HG03442 (cell line): Measurements from ENCODE around the gene HMCN2.

Source experiments
- ATAC-seq: cut with Tn5 transposase; IDR thresholded peaks from one replicate; pipeline ENCODE4 v1.9.1; 2021; ENCODE audit warnings: mild to moderate bottlenecking, moderate library complexity; ENCODE audit not compliant: unreplicated experiment

Gene HMCN2, protein sequence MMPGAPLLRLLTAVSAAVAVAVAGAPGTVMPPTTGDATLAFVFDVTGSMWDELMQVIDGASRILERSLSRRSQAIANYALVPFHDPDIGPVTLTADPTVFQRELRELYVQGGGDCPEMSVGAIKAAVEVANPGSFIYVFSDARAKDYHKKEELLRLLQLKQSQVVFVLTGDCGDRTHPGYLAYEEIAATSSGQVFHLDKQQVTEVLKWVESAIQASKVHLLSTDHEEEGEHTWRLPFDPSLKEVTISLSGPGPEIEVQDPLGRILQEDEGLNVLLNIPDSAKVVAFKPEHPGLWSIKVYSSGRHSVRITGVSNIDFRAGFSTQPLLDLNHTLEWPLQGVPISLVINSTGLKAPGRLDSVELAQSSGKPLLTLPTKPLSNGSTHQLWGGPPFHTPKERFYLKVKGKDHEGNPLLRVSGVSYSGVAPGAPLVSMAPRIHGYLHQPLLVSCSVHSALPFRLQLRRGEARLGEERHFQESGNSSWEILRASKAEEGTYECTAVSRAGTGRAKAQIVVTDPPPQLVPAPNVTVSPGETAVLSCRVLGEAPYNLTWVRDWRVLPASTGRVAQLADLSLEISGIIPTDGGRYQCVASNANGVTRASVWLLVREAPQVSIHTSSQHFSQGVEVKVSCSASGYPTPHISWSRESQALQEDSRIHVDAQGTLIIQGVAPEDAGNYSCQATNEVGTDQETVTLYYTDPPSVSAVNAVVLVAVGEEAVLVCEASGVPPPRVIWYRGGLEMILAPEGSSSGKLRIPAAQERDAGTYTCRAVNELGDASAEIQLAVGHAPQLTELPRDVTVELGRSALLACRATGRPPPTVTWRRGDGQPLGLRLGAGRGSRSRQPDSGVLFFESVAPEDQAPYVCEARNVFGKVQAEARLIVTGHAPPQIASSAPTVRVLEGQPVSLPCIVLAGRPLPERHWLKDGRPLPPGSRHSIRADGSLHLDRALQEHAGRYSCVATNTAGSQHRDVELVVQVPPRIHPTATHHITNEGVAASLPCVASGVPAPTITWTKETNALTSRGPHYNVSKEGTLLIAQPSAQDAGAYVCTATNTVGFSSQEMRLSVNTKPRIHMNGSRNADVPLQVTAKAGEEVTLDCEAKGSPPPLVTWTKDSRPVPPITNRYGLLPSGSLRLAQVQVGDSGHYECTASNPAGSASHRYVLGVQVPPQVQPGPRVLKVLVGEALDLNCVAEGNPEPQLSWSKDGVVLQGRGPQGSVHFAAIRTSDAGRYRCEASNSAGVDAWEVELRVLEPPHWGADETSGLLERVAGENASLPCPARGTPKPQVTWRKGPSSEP (N-terminal part only)

DNA sequence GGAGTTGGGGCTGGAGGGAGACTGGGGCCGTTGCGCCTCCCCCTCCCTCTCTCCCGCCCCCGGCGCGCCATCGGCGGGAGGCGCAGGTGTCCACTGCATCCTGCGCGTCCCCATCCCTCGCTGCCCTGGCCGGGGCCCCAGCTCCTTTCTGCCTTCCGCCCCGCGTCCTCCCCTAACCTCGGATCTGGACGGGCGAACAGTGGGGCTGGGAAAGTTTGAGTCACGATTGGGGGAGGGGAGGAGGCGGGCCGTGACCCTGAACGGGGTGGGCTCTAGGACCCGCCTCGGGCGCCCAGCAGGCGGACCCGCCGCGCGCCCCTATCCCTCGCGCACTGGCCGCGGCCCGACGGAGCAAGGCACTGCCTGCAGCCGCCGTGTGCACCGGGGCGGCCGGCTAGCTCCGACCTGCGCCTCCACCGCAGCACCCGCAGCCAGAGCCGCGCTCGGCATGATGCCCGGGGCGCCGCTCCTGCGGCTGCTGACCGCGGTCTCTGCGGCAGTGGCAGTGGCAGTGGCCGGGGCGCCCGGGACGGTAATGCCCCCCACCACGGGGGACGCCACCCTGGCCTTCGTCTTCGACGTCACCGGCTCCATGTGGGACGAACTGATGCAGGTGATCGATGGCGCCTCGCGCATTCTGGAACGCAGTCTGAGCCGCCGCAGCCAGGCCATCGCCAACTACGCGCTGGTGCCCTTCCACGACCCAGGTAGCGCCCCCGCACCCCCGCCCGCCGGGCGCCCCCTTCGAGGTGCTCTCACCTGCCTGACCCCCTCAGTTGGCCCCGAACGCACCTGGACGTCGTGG, at the start of gene HMCN2:
HMCN2 (plus strand) TSS at position 330 of the 805 bp plus-strand sequence; CDS start at position 449, 119 bp downstream.
- ATAC-seq = no peak

DNA sequence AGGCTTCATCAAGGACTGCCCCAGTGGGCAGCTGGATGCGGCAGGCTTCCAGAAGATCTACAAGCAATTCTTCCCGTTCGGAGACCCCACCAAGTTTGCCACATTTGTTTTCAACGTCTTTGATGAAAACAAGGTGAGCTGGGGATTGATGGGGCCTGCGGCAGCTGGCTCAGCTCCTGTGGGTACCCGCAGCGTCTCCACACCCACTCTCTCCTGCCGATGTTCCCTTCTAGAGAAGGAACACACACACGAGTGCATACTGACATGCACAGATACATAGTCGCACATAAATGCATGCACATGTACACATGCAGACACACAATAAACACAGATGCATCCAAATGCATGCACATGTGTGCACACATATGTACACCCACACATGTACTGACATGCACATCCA, 47.7 kb upstream of the HMCN2 start:
- ATAC-seq = no peak

DNA sequence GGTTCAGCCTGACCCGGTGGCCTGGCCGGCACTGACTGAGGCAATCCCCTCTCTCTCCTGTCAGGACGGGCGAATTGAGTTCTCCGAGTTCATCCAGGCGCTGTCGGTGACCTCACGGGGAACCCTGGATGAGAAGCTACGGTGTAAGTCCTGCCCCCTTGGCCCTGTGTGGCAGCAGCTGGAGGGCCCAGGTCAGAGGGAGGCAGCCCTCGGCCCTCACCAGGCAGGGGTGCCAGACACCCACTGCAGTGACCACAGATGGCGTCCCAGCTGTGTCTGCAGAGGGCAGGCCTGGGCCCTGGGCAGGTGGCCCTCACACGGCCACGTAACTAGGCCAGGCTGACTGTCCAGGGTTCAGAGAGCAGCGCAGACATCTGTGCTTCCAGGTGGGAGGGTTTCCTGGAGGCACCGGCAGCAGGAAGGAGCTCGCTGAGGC, 45.9 kb upstream of the HMCN2 start:
- ATAC-seq = no peak

DNA sequence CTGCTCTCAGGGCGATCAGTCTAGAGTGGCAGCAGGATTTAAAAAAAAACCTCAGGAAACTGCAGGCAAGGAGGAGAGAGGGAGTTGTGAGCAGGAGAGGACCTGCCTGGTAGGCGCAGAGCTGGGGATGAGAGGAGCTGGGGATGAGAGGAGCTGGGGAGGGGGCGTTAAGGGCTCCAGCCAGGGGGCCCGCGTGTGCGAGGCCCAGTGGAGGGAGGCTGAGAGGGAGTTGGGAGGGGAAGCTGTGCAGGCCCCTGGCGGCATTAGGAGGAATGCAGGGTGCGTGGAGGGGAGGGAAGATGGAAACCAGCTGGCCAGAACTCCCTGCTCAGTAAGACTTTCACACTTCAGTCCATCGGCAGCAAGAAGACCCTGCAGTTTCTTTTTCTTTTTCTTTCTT, 45.2 kb upstream of the HMCN2 start:
- ATAC-seq = no peak

DNA sequence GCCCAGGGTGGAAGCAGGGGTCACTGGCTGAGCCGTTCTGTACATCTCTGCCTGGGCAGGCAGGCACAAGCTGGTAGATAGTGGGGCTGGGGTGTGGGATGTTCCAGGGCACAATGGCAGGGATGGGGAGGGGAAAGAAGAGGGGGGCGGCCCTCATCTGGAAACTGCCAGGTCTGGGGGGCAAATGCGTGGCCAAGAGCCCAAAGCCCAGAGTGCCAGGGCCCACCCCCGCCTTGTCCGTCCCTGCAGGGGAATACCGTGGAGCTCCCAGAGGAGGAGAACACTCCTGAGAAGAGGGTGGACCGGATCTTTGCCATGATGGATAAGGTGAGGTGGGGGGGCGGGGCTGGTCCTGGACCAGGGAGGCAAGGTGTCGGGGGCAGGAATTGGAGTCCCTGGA, 42.7 kb upstream of the HMCN2 start:
- no peak for ATAC-seq

DNA sequence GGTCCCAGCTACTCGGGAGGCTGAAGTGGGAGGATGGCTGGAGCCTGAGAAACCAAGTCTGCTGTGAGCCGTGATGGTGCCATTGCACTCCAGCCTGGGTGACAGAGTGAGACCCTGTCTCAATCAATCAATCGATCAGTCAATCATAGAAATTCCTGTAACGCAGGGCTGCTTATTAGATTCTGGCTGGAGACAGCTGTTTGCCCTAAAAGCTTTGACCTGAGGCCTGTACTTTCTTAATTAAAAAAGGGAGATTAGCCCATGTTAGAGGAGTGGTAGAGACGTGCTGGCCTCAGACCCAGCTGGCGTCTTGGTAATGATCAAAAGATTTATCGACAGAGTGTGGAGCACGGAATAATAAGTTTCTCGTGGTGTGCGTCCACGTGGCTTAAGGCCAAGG, 40.5 kb upstream of the HMCN2 start:
- ATAC-seq = no peak

- ATAC-seq = no peak
These were observed 40.0 kb upstream of the HMCN2 start for GRCh38 chr9:130225586-130225985.

DNA sequence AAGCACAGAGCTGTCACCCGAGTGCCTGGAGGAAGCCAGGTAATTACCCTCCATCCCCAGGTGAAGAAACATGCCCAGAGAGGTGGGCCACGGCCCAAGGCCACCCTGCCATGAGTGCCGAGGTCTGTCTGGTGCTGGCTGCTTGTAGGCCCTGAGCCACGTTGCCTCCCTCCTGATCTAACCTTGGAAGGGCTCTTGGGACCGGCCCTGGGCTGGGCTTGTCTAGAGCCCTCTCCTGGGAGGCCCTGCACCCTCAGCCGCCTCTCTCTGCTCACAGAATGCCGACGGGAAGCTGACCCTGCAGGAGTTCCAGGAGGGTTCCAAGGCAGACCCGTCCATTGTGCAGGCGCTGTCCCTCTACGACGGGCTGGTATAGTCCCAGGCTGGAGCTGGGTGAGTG, 39.4 kb upstream of the HMCN2 start:
- no peak for ATAC-seq

GRCh38 chr9:130227833-130228232, 37.7 kb upstream of the HMCN2 start:
- no peak for ATAC-seq

- ATAC-seq = no peak
These were observed 35.8 kb upstream of the HMCN2 start for GRCh38 chr9:130229759-130230158.

- ATAC-seq = no peak
These were observed 34.9 kb upstream of the HMCN2 start for GRCh38 chr9:130230631-130231030.

DNA sequence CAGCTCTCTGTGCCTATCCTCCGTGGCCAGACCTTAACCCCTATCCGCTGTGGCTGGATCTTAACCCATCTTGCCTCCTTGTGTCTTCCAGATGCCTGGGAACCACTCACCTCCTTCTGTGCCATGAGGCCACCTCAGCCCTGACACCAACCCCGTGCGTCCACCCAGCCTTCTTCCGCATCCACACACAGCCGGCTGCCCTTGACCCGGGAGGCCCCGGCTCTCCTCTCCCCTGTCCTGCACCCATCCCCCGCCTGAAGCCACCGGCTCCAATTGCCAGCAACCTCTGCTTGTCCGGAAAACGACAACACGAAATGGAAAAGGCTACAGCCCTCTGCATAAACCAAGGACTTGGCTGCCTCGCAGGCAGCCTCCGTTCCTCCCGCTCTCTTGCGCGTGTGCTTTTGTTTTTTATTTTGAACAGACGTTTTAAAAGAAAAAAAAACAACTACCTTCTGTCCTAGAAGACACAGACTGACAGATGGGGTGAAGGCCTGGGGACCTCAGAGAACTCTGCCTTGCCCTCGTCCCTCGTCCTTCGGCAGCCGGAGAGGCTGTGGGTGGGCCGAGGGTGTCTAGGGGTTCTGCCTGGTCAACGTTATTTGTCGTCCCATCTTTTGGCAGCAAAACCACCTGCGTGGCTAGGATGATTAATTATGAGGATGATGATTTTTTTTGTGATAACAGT, 32.5 kb upstream of the HMCN2 start:
- ATAC-seq = no peak

- no peak for ATAC-seq
These were observed 32.0 kb upstream of the HMCN2 start for GRCh38 chr9:130233587-130233945.

- ATAC-seq = no peak
These were observed 31.0 kb upstream of the HMCN2 start for GRCh38 chr9:130234340-130235260.

GRCh38 chr9:130235558-130236435, 29.8 kb upstream of the HMCN2 start:
- no peak for ATAC-seq

DNA sequence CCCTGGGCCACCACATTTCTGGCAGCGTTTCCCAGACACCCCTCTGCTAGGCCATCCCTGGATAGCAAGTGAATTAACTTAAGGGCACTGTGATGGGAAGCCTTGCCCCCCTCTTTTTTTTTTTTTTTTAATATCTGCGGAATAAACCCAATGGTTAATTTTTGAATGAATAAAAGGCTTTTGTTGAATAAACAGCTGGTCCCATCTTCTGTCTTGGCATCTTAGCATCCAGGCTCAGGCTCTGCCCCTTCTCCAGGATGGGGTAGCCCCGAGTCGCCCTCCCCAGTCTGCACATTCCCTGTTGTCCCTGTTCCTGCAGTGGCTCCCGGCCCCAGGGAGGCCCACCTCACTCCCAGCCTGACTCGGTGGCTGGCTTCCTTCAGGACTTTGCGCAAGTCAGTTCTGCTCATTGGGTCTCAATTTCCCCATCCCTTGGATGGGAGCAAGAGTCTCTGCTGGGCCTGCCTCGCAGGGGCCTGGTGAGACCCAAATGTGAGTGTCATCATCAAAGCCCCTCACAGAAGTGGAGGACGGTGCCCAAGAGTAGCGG, 29.0 kb upstream of the HMCN2 start:
- no peak for ATAC-seq

GRCh38 chr9:130237076-130237475, 28.5 kb upstream of the HMCN2 start:
- ATAC-seq = no peak
